Choroid plexus epithelial cell (primary cell): Measurements from ENCODE around the gene OR4C5.
"Not testable (repeated sequence)": the region's sequence is repeated elsewhere in the genome, so short reads cannot be mapped to it uniquely, and the experiment has no call there.

Experiments
- DNase-seq: peaks from one replicate; pipeline ENCODE4 v3.0.0-alpha.2; 2010; ENCODE audit warnings: low read depth
- H3K4me3 ChIP-seq: 2 replicates; pipeline ENCODE4 v1.5.1; 2011; ENCODE audit warnings: low read depth, mild to moderate bottlenecking, control low read depth, low read length, moderate library complexity
- TF ChIP-seq, protein P1 (sequence below): conservative IDR thresholded peaks from 2 replicates; pipeline ENCODE4 v1.5.1; 2011; ENCODE audit warnings: low read depth, mild to moderate bottlenecking, control low read depth, inconsistent platforms, low read length, moderate library complexity

Gene OR4C5

DNA sequence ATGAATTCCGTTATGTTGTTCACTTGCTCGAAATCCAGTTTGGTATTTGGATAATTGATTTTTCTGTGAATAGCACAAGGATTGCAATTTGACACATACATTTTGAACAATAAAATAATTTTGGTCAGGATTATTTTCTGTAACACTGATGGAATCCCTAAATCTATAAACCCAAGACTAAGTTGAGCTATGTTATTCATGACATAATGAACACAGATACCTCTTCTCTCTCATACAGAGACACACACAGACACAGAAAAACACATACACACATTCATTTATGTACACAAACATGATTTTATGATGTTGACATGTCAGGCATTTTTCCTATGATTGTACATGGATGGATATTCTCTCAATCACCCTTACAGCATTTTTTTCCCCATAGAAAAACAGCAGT, at the start of gene OR4C5:
OR4C5 (minus strand) TSS at position 101 of the 400 bp plus-strand sequence; CDS start at position 101, 0 bp downstream.
- DNase-seq, result no peak
- H3K4me3 ChIP-seq, result no peak within 1 kb of the TSS
- TF ChIP-seq, protein P1, sequence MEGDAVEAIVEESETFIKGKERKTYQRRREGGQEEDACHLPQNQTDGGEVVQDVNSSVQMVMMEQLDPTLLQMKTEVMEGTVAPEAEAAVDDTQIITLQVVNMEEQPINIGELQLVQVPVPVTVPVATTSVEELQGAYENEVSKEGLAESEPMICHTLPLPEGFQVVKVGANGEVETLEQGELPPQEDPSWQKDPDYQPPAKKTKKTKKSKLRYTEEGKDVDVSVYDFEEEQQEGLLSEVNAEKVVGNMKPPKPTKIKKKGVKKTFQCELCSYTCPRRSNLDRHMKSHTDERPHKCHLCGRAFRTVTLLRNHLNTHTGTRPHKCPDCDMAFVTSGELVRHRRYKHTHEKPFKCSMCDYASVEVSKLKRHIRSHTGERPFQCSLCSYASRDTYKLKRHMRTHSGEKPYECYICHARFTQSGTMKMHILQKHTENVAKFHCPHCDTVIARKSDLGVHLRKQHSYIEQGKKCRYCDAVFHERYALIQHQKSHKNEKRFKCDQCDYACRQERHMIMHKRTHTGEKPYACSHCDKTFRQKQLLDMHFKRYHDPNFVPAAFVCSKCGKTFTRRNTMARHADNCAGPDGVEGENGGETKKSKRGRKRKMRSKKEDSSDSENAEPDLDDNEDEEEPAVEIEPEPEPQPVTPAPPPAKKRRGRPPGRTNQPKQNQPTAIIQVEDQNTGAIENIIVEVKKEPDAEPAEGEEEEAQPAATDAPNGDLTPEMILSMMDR, result no peak

DNA sequence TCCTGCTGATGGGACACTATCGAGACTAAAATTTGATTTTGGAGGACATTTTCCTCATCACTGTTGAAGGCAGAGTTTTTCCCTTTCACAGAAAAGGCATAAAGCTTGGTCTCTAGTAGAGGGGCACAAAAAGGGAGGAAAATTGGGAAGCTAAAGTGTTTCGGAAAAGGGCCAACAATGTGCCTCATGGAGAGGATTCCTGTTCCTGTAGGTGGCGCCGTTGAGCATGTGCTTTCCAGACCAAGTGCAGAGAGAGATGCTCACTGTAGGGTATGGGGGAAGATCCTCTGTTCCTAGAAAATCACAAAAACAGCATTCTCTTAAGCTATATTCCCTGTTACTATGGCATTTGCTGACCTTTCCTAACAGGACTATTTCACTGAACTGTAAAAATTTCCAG, 18.4 kb upstream of the OR4C5 start:
- no peak overlapping the region for H3K4me3 ChIP-seq
- DNase-seq, result no peak
- TF ChIP-seq, protein P1, result no peak

DNA sequence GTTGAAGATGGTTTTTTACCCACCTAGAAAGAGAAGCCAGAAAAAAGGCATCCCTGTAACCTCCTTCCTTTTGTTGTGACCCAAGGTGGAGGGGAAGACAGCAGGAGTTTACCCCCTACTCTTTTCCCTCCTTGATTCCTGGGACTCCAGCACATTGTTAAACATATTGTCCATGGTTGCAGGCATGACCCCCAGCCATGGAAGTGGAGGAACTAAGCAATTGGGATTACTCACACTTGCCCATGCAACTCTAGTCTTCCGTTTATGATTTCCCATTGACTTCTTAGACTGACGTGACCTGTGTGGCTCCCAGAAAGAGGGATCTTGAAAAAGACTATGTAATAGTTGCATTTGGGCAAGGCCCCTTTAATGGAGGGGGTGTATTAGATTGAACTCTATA, 17.9 kb upstream of the OR4C5 start:
- H3K4me3 ChIP-seq, DNase-seq: not testable (repeated sequence)

DNA sequence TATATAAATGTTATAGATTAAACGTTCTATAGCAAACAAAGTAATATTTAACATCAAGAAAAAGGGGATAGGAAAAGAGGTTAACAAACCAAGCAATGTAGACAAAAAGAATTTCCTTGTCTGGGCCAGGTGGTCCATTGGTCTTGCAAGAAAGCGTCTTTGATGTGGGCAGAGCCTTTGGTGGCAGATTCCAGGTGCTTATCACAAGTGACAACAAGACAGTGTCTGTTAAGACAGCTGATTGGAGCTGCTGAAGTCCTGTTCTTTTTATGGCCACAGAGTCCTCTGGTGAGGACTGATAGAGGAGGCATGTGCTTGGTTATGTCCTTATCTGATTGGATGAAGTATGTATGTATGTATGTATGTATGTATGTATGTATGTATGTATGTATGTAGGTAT, 5.0 kb downstream of the OR4C5 start:
- H3K4me3 ChIP-seq, DNase-seq: not testable (repeated sequence)

DNA sequence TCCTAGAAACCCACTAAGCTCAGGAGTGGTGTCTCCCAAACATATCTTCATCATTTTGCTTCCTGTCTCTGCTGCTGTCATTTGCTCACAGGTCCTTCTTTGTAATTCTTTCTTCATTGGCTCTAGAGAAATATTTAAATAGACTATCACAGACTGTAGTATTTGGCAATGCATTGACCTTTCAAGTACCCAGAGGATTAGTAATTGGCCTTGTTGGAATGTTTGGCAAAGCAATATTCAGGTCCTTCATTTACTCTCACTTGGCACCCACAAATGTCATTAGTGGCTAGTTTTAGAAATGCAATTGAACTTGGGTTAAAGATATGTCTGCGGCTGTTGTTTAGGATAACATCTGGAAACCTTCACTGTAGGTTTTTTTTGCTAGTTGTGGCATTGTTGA, 11.6 kb downstream of the OR4C5 start:
- no peak for DNase-seq
- TF ChIP-seq, protein P1, result no peak
- H3K4me3 ChIP-seq, result no peak overlapping the region

DNA sequence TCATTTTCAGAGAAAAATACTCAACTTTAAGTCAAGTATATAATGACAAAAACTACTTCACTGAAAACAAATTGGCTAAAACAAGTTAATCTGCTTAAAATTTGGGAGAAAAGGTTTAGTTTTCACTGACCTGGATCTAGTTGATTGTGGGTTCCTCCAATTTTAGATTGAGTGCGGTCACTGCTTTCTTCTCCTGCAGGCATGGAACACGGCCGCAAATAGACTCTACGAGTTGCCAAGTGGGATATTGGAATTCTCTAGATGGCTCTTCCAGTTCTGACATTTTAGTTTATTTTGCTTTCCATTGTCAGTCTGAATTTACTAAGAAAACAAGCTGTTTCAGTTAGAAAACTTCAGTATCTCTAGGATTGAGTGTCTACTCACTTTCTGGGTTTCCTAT, 12.3 kb downstream of the OR4C5 start:
- TF ChIP-seq, protein P1, result no peak
- no peak overlapping the region for H3K4me3 ChIP-seq

DNA sequence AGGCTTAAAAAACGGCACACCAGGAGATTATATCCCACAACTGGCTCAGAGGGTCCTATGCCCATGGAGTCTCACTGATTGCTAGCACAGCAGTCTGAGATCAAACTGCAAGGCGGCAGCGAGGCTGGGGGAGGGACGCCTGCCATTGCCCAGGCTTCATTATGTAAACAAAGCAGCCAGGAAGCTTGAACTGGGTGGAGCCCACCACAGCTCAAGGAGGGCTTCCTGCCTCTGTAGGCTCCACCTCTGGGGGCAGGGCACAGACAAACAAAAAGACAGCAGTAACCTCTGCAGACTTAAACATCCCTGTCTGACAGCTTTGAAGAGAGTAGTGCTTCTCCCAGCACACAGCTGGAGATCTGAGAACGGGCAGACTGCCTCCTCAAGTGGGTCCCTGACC, 20.0 kb downstream of the OR4C5 start:
- H3K4me3 ChIP-seq, DNase-seq: not testable (repeated sequence)

More for the DNA sequence above, 12.3 kb downstream of the OR4C5 start:
- no peak for DNase-seq

DNA sequence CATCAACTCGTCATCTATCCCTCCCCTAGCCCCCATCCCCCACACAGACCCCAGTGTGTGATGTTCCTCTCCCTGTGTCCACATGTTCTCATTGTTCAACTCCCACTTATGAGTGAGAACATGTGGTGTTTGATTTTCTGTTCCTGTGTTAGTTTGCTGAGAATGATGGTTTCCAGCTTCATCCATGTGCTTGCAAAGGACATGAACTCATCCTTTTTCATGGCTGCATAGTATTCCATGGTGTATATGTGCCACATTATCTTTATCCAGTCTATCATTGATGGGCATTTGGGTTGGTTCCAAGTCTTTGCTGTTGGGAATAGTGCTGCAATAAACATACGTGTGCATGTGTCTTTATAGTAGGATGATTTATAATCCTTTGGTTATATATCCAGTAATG, 23.8 kb downstream of the OR4C5 start:
- H3K4me3 ChIP-seq, DNase-seq: not testable (repeated sequence)

DNA sequence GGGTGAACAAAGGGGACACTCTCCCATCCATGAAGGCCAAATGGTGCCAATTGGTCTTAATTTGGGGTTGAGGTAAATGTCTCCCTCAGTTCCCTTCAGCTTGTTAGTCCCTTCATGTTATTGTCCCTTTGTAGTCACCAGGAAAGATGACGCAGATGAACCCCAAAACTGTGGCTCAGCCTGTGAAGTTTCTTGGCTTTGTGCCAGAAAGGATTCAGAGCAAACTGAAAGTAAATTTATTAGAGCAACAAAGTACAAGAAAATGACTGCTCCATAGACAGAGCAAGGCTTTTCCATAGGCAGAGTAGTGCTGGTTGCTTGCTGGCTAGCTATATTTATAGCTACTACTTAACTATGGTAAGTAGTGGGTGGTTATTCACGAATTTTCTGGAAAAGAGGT, 24.8 kb downstream of the OR4C5 start:
- DNase-seq, result no peak
- TF ChIP-seq, protein P1, result no peak
- H3K4me3 ChIP-seq, result no peak overlapping the region

DNA sequence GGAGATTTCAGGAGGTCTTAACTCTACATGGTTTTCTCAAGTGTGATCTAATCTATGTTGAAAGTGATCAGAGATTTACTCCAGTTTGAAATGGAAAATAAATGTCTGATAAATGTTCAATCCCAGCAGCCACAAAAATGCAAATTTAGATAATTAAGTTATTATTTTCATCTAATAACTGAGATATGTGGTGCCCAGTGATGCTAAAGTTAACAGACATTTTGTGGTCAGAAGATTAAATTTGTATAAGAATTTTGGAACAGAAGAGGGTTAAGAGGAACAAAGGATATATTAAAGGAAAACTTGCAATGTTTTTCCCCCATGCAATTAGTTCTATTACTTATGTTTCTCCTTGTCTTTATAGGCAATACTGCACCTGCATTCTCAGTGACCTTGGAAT, 41.6 kb downstream of the OR4C5 start, which contains the start of gene OR4C3:
OR4C3 (plus strand) TSS at position 301 of the 400 bp plus-strand sequence. CDS start 102 bp downstream, outside the sequence.
- not testable (repeated sequence) for DNase-seq, H3K4me3 ChIP-seq

DNA sequence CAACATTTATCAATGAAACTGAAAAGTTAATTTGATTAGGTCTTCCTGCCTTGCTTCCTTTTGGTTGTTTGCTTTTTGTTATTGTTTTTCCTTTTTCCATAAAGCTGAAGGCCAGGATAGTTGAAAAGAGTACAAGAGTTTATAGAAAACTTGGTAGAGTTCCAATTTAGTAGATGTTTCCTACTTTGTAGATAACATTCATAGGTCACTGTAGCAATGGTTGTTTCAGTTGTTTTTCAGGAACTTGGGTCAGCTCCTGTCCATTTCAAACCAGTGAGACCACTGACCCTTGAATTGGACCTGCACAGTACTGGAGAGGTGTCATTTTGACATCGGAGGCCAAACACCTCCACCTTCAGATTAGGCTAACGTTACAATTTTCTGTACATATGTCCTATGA, 46.5 kb downstream of the OR4C5 start:
- DNase-seq, H3K4me3 ChIP-seq: not testable (repeated sequence)
